PC-3 (cell line): ENCODE results near the gene PRR14. TPM values are rescaled to one million over a fixed set of nuclear protein-coding genes. Genes with fewer than 3 reads are reported as not detected.
A peak's percentile ranks its signal among the peaks of the same experiment; 100 is the strongest.

ENCODE experiments used
- ATAC-seq: fragments of 200-7000 bp; cut with Tn5 transposase; 2 replicates; pipeline ENCODE4 v1.9.1; 2020; ENCODE audit warnings: mild to moderate bottlenecking, moderate library complexity
- BruUV-seq: library from RNA; stranded (reverse); fragments of 400-500 nt; replicated peaks from 2 replicates; lab custom pipeline; 2021; lab: Mats Ljungman, UMichigan
- CTCF ChIA-PET: fragments of 300-600 bp; sonication (Branson Sonifier 250); formaldehyde crosslinking; loops from one replicate; lab custom pipeline; 2022; ENCODE audit warnings: antibody characterized with exemption; lab: Charles Lee
- POLR2A ChIA-PET: fragments of 300-600 bp; sonication (Branson Sonifier 250); formaldehyde crosslinking; loops from one replicate; lab custom pipeline; 2022; ENCODE audit warnings: antibody characterized with exemption; ENCODE audit not compliant: unreplicated experiment; lab: Charles Lee
- DNase-seq: peaks from one replicate; pipeline ENCODE4 v3.0.0-alpha.2; 2015
- H2AFZ ChIP-seq: fragments of 300-600 bp; sonication (generic); 2 replicates; pipeline ENCODE4 v1.6.0; 2016; ENCODE audit warnings: antibody characterized with exemption, low read length
- H3F3A ChIP-seq: fragments of 300-600 bp; sonication (generic); one replicate; pipeline ENCODE4 v1.6.0; 2017; ENCODE audit warnings: antibody characterized with exemption, low read length, control low read depth, mild to moderate bottlenecking; ENCODE audit not compliant: unreplicated experiment
- H3K27ac ChIP-seq: fragments of 300-600 bp; sonication (generic); 2 replicates; pipeline ENCODE4 v1.5.1; 2016; ENCODE audit warnings: mild to moderate bottlenecking, low read length
- H3K27me3 ChIP-seq: fragments of 300-600 bp; sonication (generic); 2 replicates; pipeline ENCODE4 v1.6.1; 2016; ENCODE audit warnings: low read length, mixed read lengths
- H3K36me3 ChIP-seq: fragments of 300-600 bp; sonication (generic); 2 replicates; pipeline ENCODE4 v1.6.1; 2016; ENCODE audit warnings: low read depth, mixed run types, low read length, mixed read lengths
- H3K4me1 ChIP-seq: fragments of 300-600 bp; sonication (generic); 2 replicates; pipeline ENCODE4 v1.5.1; 2016; ENCODE audit warnings: low read length; ENCODE audit not compliant: insufficient read depth
- H3K4me2 ChIP-seq: fragments of 300-600 bp; sonication (generic); 2 replicates; pipeline ENCODE4 v1.6.0; 2016; ENCODE audit warnings: low read length
- H3K4me3 ChIP-seq: fragments of 300-600 bp; sonication (generic); 2 replicates; pipeline ENCODE4 v1.5.1; 2016; ENCODE audit warnings: mild to moderate bottlenecking, low read length, mixed read lengths
- H3K79me2 ChIP-seq: fragments of 300-600 bp; sonication (generic); 2 replicates; pipeline ENCODE4 v1.6.1; 2017; ENCODE audit warnings: low read length, mixed read lengths
- H3K9ac ChIP-seq: fragments of 300-600 bp; sonication (generic); 2 replicates; pipeline ENCODE4 v1.6.0; 2016; ENCODE audit warnings: mild to moderate bottlenecking, low read length
- H3K9me2 ChIP-seq: fragments of 300-600 bp; sonication (generic); replicated peaks from 2 replicates; pipeline ENCODE4 v1.6.1; 2016; ENCODE audit warnings: mixed run types, low read length, mixed read lengths
- H3K9me3 ChIP-seq: fragments of 300-600 bp; sonication (generic); 2 replicates; pipeline ENCODE4 v1.6.1; 2016; ENCODE audit warnings: low read length, mixed read lengths
- H4K20me1 ChIP-seq: fragments of 300-600 bp; sonication (generic); 2 replicates; pipeline ENCODE4 v1.6.1; 2016; ENCODE audit warnings: low read length, mixed read lengths
- EZH2 ChIP-seq: fragments of 300-600 bp; sonication (generic); IDR thresholded peaks from one replicate; pipeline ENCODE4 v1.6.1; 2017; ENCODE audit warnings: antibody characterized with exemption, mild to moderate bottlenecking, low read length; ENCODE audit not compliant: unreplicated experiment
- EZH2phosphoT487 ChIP-seq: fragments of 300-600 bp; sonication (generic); IDR thresholded peaks from 2 replicates; pipeline ENCODE4 v1.6.1; 2018; ENCODE audit warnings: mild to moderate bottlenecking, antibody characterized with exemption, low read length, borderline replicate concordance
- intact Hi-C: fragments of 100-400 bp; cut with micrococcal nuclease; formaldehyde crosslinking; loops from 2 replicates; pipeline ENCODE4 v1.9.0; 2023
- total RNA-seq: library from RNA; depleted of rRNA; stranded (reverse); fragments of >200 nt; gene quantifications from 2 replicates; pipeline ENCODE4 v1.2.3, GENCODE V29; 2014
- TF ChIP-seq, protein P1 (sequence below): fragments of 300-600 bp; sonication (generic); conservative IDR thresholded peaks from 2 replicates; pipeline ENCODE4 v1.5.1; 2017; ENCODE audit warnings: antibody characterized with exemption, low read depth, mild to moderate bottlenecking, low read length

Gene PRR14
- total RNA-seq, 1 experiment from 2014 or later, result 9.6 TPM

- peak overlapping the region; percentile 96 for H3K27ac ChIP-seq
- H2AFZ ChIP-seq, result peak overlapping the region; percentile 73
- H3K79me2 ChIP-seq, result peaks cover 39% of the 10 kb centered on the region
- H3K9ac ChIP-seq, result peak overlapping the region; percentile 97
- BruUV-seq, result TSS peak; percentile 88
- no peaks in the 10 kb centered on the region for H3K9me2 ChIP-seq
- H3K4me1 ChIP-seq, result peaks cover 23% of the 10 kb centered on the region
- peak; percentile 94 for DNase-seq
- H3F3A ChIP-seq, result no peaks in the 10 kb centered on the region
- POLR2A ChIA-PET, result interaction anchor here (0.5 to 0.7 kb wide), 4 partner anchors 25 to 572 kb away, joined by 3 to 14 read pairs (median 5); a partner anchor contains a TSS
- H4K20me1 ChIP-seq, result no peaks in the 10 kb centered on the region
- TF ChIP-seq, protein P1, sequence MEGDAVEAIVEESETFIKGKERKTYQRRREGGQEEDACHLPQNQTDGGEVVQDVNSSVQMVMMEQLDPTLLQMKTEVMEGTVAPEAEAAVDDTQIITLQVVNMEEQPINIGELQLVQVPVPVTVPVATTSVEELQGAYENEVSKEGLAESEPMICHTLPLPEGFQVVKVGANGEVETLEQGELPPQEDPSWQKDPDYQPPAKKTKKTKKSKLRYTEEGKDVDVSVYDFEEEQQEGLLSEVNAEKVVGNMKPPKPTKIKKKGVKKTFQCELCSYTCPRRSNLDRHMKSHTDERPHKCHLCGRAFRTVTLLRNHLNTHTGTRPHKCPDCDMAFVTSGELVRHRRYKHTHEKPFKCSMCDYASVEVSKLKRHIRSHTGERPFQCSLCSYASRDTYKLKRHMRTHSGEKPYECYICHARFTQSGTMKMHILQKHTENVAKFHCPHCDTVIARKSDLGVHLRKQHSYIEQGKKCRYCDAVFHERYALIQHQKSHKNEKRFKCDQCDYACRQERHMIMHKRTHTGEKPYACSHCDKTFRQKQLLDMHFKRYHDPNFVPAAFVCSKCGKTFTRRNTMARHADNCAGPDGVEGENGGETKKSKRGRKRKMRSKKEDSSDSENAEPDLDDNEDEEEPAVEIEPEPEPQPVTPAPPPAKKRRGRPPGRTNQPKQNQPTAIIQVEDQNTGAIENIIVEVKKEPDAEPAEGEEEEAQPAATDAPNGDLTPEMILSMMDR, result 0 out of 2 replicates have a peak, but pooled peaks have one; percentile 17
- TF ChIP-seq EZH2 (no peak), EZH2phosphoT487 (no peak)
- peak overlapping the region; percentile 94 for H3K4me3 ChIP-seq
- peak overlapping the region; percentile 76 for H3K4me2 ChIP-seq
- peak; percentile 8 for ATAC-seq
- peaks cover 11% of the 10 kb centered on the region for H3K36me3 ChIP-seq
- no peaks in the 10 kb centered on the region for H3K27me3 ChIP-seq
- no peaks in the 10 kb centered on the region for H3K9me3 ChIP-seq
- intact Hi-C loops, result loop anchor here (1.0 to 5.0 kb wide), 2 partner anchors 39 to 103 kb away; partner anchors contain the start of genes CFAP119 and RNF40
- CTCF ChIA-PET, result interaction anchor here (0.6 kb wide), 1 partner anchor 76 kb away, joined by 3 read pairs; no protein-coding TSS in a partner anchor
These were observed 8.2 kb downstream of the PRR14 start for GRCh38 chr16:30658731-30659506.

DNA sequence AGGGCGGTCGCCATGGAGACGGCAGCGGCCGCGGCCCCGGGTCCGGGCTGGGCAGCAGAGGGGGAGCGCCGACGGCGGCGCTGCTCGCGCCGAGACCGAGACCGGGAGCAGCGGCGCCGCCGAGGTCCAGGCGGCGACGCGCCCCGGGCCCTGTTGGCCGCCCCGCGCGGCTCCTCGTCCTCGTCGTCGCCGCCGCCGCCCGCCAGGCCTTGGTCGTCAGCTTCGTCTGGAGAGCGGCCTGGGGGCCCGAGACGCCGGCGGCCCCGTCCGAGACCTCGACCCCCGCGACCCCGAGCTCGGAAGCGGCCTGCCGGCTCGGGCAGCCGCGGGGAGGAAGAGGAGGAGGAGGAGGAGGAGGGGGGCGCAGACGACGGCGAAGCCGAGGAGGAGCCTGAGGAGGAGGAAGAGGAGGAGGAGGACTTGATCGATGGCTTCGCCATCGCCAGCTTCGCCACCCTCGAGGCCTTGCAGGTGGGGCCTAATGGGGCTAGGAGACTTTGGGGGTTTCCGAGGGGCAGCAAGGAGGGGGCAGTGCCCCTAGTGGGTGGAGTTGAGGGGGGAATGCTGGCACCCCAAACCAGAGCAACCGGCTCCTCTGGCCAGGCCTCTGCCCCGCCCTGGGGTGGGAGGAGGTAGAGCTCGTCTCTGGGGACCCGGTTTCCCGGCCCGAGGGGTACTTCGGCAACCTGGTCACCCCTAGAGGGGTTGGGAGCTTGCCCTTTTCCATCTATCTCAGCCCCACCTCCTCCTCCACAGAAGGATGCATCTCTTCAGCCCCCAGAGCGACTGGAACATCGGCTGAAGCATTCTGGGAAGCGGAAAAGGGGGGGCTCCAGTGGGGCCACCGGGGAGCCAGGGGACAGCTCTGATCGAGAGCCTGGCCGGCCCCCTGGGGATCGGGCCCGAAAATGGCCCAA, 9.0 kb downstream of the PRR14 start:
- no peaks in the 10 kb centered on the region for H3K27me3 ChIP-seq
- BruUV-seq, result no TSS peak
- H3K4me3 ChIP-seq, result peak overlapping the region; percentile 94
- no peaks in the 10 kb centered on the region for H3K9me2 ChIP-seq
- peak overlapping the region; percentile 96; the same call in 1 of the 2 replicates for H3K27ac ChIP-seq
- peaks cover 11% of the 10 kb centered on the region for H3K36me3 ChIP-seq
- H3K9me3 ChIP-seq, result no peaks in the 10 kb centered on the region
- DNase-seq (no peak), ATAC-seq (no peak)
- H3K9ac ChIP-seq, result peak overlapping the region; percentile 97
- H4K20me1 ChIP-seq, result no peaks in the 10 kb centered on the region
- TF ChIP-seq EZH2phosphoT487, result no peak
- TF ChIP-seq EZH2, result no peak
- TF ChIP-seq, protein P1, result no peak
- H3K4me2 ChIP-seq, result peak overlapping the region; percentile 98
- H3F3A ChIP-seq, result no peaks in the 10 kb centered on the region
- POLR2A ChIA-PET, result interaction anchor here (0.6 kb wide), 1 partner anchor 52 kb away, joined by 5 read pairs; no protein-coding TSS in a partner anchor
- H3K79me2 ChIP-seq, result peaks cover 39% of the 10 kb centered on the region
- CTCF ChIA-PET, result no interaction called here
- intact Hi-C loops, result loop anchor here (5.0 kb wide), 1 partner anchor 103 kb away; the partner anchor contains the start of genes CFAP119 and RNF40
- H3K4me1 ChIP-seq, result peaks cover 23% of the 10 kb centered on the region
- H2AFZ ChIP-seq, result peak overlapping the region; percentile 81
